ENCODE measurements around the gene NUP58. TPM values are rescaled to one million over a fixed set of nuclear protein-coding genes. Genes with fewer than 3 reads are reported as not detected.
A peak's percentile ranks its signal among the peaks of the same experiment; 100 is the strongest.

Gene NUP58
- total RNA-seq, 4 donors from 2014 or later: 35.8 to 68.0 (median 52.6) TPM

GRCh38 chr13:25286969-25287961, 14.2 kb upstream of the NUP58 start, which contains the start of gene MTMR6:
Gene MTMR6, minus strand, starts transcription at chr13:25287488. Its CDS starts 241 bp downstream, at chr13:25287247.
- DNase-seq (ENCODE audit: low spot score) (peak; percentile 89), ATAC-seq (ENCODE audit: low FRiP score) (peak; percentile 99)
- TF ChIP-seq CTCF (IDR thresholded peaks at IDR 0.05): peak in 2 of 3 donors; percentile 98 to 99

- DNase-seq (ENCODE audit: low spot score) (no peak), ATAC-seq (ENCODE audit: low FRiP score) (no peak)
- TF ChIP-seq CTCF (IDR thresholded peaks at IDR 0.05): no peak
Observed at GRCh38 chr13:25288966-25289365, 12.5 kb upstream of the NUP58 start.

- DNase-seq (ENCODE audit: low spot score) (no peak), ATAC-seq (ENCODE audit: low FRiP score) (no peak)
- TF ChIP-seq CTCF (IDR thresholded peaks at IDR 0.05): no peak
Observed at GRCh38 chr13:25291691-25292090, 9.7 kb upstream of the NUP58 start.

GRCh38 chr13:25292301-25292700, 9.1 kb upstream of the NUP58 start:
- ATAC-seq (ENCODE audit: low FRiP score): no peak
- TF ChIP-seq CTCF (IDR thresholded peaks at IDR 0.05): no peak
- no peak for DNase-seq (ENCODE audit: low spot score)

- TF ChIP-seq CTCF (IDR thresholded peaks at IDR 0.05): no peak
- ATAC-seq (ENCODE audit: low FRiP score) (no peak), DNase-seq (ENCODE audit: low spot score) (no peak)
Observed at GRCh38 chr13:25295228-25295627, 6.2 kb upstream of the NUP58 start.

GRCh38 chr13:25295701-25296100, 5.7 kb upstream of the NUP58 start:
- no peak for TF ChIP-seq CTCF (IDR thresholded peaks at IDR 0.05)
- no peak for ATAC-seq (ENCODE audit: low FRiP score)
- DNase-seq (ENCODE audit: low spot score): no peak

All from omental fat pad (tissue), 4 donors.